GM19239 (cell line): ENCODE measurements around the gene SLC23A1.
"Not testable (repeated sequence)": the region's sequence is repeated elsewhere in the genome, so short reads cannot be mapped to it uniquely, and the experiment has no call there.

Source experiments
- DNase-seq: peaks from one replicate; pipeline ENCODE4 v3.0.0; 2011; ENCODE audit warnings: low spot score; ENCODE audit not compliant: insufficient read length
- FAIRE-seq: peaks from 2 replicates; lab custom pipeline; 2011; peaks lifted over from hg19 to GRCh38; lab: Jason Lieb, UNC

The SLC23A1 gene

DNA sequence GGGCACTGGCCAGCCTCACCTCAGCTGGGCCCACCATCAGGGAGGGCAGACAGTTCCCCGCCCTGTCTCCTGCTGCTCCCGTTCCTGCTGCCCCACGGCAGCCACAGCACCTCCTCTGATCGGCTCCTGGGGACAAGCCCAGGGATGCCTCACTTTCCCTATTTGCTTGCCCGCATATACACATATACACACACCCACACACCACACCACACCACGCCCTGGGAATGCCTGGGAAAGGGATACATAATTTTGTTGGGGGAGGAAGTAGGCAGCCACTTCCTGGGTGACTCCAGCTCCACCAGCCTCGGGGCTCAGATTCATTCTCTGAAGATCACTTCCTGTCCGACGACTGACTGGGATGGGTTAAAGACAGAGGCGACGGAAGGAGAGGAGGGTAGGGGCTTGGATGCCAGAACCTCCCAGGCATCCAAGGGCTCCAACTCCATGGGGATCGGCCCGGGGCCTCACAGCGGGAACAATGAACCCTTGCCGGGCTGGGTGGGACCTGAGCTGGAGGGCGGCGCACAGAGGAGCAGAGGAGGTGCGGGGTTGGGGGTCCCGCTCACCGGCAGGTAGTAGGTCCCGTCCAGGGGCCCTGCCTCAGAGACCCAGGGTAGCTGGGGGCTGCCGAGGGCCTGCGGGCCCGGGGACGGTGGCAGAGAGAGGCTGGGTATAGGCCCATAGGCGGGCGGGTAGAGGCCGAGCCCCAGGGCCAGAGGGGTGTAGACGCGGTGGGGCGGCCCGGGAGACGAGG is 8.7 kb upstream of the SLC23A1 start:
- peak; percentile 84 for FAIRE-seq
- no peak for DNase-seq

DNA sequence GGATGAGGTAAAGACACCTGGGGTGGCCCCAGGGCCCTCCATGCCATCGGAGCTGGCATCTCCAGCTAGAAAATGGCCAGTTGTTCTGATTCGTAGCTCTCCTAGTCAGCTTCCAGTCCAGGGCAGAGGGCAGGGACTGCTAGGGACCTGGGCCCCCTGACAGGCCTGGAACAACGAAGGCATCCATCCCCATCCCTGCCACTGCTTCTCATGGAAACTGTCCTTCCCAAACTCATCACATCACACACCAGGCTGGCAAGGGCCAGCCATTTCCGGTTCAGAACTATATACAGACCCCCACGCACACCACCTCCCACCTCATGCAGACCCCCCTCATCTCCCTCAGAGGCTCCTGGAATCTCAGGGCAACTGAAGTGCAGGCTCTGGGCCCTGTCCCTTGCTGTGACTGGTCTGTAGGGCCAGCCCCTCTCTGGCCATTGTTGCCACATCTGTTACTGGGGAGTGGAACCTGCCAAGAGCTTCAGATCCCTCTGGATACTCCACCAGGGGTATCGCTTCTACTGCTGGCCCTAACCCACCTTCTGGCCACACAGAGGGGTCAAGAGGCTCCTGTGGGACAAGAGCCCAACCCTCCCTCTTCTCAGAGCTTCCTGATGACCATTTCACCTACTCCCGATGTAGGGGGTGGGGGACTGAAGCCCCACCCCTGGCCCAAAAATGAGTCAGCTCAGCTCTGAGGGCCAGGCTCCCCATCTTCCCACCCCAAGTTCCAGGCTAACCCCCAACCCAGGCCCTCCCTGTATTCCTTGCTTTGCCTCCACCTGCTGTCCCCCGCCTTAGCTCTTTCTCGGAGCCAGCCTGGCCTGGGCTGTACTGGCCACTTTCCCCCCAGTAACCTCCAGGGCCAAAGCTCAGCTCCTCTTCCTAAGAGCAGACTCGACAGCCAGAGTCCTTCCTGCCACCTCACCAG is 7.8 kb upstream of the SLC23A1 start:
- no peak for DNase-seq
- FAIRE-seq, result peak; percentile 35

DNA sequence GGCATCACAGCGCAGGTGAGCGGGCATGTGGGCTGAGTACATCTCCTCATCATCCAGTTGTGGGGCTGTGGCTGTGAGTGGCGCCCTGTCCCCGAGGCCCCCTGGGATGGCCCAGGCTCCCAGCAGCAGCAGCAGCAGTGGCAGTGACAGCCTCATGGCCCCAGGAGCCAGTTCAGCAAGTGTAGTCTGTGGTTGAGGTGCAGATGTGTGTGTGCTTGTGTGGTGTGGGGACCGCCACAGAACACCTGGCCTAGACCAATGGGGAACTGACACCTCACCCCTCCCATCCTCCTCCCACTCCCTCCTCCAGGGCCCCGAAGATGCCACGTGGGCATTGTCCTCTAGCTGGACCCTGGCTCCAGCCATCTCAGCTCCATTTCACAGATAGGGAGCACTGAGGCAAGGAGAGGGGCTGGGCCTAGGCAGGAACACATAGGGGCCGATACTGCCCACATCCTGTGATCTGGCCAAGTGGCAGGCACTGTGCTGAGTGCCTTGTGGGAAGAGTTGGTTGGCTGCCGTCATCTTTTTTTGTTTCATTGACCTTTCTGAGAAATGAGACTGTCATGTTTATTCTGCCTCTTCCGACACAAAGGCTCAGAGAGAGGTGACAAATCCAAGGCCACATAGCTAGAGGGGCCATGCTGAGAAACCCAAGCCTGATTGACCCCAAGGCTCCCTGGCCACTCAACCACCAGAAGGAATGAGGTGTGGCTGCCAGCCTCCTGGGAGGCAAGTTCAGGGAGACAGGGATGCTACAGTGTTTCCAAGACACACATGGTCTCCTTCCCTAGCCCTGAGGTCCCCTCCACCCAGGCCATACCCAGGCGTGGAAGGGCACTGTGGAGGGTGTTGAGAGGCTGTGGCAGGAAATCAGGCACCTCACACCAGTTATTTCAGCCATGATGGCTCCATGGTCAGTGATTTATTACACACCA is 6.9 kb upstream of the SLC23A1 start, which contains the start of gene MZB1:
MZB1 (minus strand) TSS at position 213 of the 938 bp plus-strand sequence; CDS start at position 156, 57 bp downstream.
- DNase-seq (peak; percentile 75), FAIRE-seq (peak; percentile 98)

DNA sequence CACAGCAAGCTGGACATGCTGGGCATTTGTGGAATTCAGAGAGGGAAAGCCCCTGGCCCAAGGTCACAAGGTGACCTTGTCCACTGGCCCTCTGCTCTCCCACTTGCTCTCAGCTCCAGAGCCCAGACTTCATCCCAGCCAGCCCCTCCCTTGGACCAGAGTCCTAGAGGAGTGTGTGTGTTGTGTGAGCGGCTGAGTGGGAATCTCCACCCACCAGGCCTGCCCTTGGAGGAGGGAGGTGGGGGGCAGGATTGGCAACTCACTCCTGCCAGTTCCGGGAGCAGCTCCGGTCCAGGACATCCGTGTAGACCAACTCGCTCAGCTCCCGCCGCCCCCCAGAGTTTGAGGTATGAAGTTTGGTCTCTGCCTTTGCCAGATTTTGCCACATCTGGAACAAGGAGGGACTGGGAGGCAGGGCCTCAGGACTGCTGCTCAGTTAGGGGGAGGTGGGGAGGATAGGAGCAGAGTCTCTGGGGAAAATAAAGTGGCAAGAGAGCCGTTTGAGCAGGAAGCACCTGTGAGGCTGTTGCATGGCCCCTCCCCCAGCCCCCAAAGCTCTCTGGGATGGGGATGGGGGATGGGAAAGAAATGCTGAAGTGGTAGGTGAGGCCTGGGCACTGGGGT is 5.2 kb upstream of the SLC23A1 start:
- DNase-seq (no peak), FAIRE-seq (peak; percentile 76)

DNA sequence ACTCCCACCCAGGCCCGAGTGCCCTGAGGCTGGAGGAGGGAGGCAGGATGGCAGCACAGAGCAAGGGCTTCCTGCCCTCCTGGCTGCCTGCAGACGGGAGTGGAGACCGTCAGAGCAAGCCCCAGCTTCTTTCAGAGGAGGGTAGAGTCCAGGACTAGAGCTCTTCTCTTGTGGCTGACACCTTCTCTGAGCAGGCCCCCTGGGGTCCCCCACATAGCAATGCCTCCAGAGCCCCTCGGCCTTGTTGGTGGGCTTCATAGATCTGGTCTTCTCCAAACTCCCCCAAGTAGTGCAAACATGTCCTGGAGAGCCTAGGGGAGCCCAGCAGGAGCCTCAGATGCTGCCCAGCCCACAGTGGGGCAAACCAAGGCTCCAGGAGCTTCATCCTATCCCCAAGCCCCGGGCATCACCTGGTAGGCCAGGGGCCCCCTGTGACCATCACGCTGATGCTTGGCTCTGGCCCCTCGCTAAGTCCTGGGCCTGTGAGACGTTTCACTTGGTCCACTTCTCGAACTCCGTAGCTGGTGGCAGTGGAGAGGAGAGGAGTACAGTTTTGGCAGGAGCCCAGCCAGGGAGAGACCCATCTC is 4.6 kb upstream of the SLC23A1 start:
- no peak for DNase-seq
- peak; percentile 54 for FAIRE-seq

DNA sequence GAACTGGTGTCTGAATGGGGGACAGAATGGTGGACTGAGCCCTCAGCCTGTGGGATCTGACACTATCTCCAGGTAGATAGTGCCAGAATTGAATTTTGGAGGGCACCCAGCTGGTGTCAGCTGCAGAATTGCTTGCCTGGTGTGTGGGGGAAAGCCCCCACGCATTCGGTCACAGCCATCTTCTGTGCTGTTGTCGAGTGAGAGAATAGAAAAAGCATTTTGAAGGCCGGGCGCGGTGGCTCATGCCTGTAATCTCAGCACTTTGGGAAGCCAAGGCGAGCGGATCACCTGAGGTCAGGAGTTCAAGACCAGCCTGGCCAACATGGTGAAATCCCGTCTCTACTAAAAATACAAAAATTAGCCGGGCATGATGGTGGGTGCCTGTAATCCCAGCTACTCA is 3.9 kb upstream of the SLC23A1 start:
- DNase-seq, FAIRE-seq: not testable (repeated sequence)

DNA sequence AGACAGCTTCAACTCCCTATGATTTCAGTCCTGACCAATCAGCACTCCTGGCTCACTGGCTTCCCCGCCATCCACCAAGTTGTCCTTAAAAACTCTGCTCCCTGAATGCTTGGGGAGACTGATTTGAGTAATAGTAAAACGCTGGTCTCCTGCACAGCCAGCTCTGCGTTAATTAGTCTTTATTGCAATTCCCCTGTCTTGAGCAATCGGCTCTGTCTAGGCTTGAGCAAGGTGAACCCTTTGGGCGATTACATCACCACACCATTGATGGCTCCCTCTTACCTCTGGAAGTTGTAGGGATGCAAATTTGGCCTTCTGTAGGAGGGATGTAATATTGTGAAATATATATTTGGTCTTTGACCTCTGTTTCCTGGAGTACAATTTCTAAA is 2.9 kb upstream of the SLC23A1 start:
- FAIRE-seq (no peak), DNase-seq (no peak)

DNA sequence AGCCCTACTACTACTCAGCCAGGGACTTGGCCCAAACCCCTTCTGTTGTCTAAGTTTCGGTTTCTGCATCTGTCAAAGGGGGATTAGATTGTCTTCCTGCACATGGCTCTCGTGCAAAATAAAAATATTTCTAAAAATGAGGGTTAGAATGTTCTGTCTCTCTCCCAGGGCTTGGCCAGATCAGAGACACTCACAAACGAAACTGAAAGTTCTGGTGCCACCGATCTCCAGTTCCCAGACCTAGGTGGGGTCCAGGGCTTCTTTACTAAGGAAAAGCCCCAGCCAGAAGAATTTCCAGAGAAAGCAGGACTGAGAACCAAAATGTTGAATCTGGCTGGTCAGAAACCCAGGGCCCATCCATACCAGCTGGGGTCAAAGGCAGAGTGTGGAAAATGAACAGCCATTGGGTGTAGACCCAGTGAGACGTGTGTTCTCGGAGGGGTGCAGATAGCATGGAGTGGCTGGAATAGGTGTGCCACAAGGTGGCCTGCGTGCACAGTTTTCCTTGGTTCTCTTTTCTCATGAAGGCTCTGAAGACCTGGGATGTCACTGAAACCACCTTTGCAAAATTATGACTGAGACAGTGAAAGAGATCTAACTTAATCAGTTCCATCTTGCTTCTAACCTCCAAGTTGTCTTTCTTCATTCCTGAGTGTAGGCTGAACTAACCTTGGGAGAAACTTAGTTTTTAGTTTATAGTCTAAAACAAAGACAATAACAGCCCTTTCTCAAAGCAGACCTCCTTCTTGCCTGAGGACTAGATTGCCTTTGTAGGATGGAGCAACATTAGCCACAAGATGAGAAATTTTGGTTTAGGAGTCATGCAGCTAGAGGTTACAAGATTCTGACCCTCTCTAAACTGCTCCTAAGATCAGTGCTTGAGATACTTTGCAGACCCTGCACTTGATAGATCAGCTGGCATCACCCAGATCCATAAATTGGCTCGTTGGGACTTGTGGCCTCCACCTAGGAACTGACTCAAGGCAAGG is 2.3 kb upstream of the SLC23A1 start:
- no peak for DNase-seq

DNA sequence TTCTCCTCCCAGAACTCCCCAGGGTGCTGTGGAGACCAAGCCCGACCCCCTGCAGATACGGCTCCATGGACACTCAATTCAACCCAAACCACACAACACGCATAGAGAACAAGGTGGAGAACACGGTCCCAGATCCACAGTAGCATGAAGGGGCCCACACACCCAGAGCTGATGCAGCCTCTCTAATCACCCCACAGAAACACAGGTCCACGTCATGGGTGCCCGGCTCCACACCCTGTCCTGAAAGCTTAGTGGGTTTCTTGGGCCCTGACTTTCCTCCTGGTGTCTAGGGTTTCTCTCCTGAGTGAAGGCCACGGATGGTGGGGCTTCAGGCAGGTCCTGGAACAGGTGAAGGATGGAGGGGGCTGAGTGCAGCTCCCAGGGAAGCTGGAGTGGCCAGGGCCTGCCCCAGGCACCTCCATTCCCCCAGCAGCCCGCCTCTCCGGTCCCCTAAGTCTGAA is 1.5 kb upstream of the SLC23A1 start:
- FAIRE-seq (peak; percentile 94), DNase-seq (no peak)

More for the DNA sequence above, 2.3 kb upstream of the SLC23A1 start:
- FAIRE-seq, result peak; percentile 47

DNA sequence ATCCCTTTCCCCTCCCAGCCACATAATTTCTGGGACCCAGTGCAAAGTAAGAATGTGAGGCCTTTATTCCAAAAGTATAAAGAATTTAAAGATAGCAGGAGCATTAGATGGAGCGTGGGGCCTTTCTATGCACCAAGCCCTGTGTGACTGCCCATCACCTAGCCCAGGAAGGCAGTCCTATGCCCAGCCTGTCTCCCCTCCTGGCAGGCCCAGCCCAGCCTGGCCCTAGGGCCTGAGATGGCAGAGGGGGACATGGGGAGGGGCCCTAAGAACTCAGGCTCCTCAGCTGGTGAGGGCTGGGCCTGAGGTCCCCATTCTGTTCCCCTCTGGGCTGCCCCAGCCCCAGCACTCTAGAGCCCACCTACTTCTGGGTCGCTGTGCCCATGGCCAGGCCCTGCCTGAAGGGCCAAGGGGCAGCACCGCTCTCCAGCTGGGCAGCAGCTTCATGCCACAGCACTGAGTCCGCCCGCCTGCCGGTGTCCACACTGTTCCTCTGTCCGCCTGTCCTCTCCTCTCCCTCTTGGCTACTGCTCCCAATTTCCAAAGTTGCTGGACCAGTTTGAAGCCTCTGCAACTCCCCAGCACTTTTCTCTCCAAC is 995 bp upstream of the SLC23A1 start:
- no peak for FAIRE-seq
- DNase-seq, result no peak

DNA sequence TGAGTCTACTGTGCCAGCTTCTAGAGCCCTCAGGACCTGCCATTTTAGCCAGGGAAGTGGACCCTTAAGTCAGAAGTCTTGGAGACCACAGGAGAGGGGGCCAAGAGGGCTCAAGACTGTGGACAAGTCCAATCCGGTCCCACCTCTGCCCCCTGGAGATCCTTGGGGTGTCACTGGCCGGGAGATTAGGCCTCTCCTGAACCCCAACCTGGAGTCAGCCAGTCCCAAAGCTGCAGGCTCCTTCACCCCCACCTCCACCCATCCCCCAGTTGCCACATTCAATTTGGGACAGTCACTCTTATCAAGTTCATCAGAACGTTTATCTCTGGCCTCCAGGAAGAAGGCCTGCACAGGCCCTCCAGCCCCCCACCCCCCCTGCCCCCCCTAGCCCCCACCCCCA is 290 bp downstream of the SLC23A1 start:
- FAIRE-seq (no peak), DNase-seq (no peak)

DNA sequence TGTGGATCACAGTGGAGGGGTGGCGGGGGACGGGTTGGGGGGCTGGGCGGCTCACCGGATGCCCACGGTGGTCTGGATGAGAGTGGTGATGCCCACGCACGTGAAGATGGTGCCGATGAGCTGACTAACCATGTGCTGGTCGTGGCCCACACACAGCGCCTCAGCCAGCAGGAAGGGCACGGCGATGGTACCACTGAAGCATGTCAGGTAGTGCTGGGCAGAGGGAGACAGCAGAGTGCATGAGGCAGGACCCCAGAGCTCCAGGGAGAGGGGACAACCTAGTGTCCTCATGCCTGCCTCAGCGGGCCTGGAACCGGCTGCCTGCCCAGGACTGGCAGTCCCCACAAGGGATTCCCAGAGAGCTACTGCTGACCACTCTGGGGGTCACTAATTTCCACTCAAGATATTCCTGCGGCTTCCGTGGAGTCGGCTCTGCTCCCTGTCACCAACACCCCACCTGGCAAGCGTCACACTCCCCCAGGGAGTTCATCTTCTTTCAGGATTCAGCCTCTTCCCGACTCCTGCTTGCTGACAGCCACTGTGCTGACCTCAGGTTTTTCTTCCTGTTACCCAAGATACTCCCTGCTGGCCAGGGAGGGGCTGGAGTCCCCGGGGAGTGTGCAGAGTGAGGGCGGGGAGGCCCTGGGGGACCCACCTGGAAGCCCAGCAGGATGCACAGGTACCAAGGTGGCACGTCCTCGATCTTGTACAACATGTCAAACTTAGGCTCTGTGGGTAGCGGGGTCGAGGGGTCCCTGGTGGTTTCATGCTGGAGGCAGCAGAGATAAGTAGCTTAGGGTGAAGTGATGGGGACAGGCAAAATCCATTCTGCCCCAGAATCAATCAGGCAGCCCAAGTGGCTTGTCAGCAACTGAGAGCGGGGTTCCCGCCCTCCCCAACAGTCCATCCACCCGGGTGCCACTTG is 998 bp downstream of the SLC23A1 start:
- no peak for FAIRE-seq

DNA sequence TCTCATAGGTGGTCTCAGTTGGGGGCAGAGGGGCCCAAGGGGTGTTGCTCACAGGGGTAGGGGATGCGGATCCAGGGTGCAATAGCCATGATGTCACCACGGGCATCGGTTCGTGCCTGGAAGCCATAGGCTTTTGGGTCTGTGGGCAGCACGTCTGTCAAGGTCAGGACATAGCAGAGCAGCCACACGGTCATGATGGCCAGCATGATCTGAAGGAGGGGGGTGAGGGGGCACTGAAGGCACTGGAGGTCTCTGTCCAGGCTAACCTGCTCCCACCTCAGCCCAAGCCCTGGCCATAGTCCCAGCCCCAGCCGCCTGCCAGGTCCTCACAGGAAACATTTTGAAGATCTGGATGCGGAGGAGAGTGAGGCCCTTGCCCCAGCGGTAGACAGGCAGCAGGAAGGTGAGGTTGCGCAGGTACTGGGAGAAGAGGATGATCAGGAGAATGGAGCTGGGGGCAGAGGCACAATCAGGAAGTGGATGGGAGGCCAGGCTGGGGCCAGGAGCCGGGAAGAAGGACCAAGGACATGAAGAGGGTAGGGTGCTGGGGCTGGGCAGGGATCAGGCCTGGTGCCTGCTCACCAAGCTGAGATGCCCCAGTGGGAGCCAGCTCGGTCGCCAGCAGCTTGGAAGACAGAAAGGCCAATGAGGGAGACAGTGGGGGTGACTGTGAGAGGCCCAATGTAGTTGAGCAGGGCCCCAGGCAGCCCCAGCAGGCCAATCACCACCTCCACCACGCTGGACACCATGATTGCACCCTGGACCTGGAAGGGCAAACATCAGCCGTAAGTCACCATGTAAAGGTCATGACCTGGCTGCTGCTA is 3.3 kb downstream of the SLC23A1 start:
- FAIRE-seq, result no peak
- no peak for DNase-seq

More for the DNA sequence above, 998 bp downstream of the SLC23A1 start:
- no peak for DNase-seq

DNA sequence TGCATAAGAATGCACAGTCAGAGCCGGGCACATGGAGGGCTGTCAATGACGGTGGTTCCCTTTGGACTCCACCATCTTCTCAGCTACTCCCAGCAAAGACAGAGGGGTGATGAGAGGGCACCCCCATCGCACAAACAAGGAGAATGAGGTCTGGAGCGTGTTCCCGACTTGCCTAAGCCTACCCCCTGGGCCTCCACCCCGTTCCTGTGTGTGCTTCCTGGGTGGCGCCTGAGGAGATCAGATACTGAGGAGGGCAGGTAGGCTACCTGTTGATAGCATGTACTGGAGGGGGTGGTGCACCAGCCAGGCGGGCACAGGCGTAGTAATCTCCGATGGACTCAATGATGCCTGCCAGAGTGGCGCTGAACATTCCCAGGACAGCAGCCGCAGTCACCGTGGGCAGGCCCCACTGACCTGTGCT is 4.1 kb downstream of the SLC23A1 start:
- FAIRE-seq (no peak), DNase-seq (no peak)

DNA sequence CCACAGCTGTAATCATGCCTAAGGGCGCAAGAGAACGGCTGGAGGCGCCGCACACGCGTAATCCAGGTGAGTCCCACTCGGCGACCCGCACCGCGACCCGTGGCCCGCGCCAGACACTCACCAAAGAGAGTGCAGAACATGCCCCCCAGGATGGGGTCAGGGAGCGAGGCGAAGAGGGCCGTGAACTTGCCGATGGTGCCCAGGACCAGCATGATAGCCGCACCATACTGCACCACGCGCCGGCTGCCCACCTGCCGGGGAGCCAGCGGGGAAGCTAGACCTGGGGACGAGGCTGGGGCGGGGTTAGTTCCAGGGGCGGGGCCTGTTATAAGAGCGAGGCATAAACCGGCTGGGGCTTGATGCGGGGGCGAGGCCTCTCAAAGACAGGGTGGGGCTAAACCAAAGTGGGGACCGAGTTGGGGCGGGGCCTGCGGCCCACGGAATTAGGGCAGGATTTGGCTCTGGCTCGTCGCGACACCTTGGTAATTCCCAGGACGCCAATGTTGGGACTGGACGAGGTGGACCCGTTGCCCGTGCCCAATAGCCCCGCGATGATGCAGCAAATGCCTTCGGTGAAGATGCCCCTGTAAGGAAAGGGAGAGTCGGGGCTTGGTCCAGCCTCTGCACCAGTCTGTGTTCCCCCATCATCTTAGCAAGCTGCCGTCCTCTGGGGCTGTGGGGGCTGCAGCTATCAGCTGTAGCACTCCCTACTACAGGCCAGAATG is 4.8 kb downstream of the SLC23A1 start:
- FAIRE-seq (no peak), DNase-seq (no peak)
